Measurements from ENCODE around the gene SDF2.

GRCh38 chr17:28657756-28658155 is 4.0 kb downstream of the SDF2 start:
- TF ChIP-seq KDM5B (IDR thresholded peaks at IDR 0.05; ENCODE audit: insufficient replicate concordance, low read depth, low read length) = no peak
- TF ChIP-seq FOS (IDR thresholded peaks at IDR 0.05; ENCODE audit: extremely low read depth, insufficient read length) = no peak
- no peak for TF ChIP-seq CTCF (IDR thresholded peaks at IDR 0.05 in 2 of 3, conservative IDR thresholded peaks at IDR 0.05 in 1 of 3; ENCODE audit: insufficient read depth in 2 of 3, low read depth in 1 of 3, low read length in 3 of 3)
- no peak for TF ChIP-seq POLR2A (conservative IDR thresholded peaks at IDR 0.05)
- no peak for TF ChIP-seq THAP7 (CRISPR knock-in tag; IDR thresholded peaks at IDR 0.05)
- TF ChIP-seq NFATC3 (IDR thresholded peaks at IDR 0.05) = no peak
- TF ChIP-seq NFRKB (IDR thresholded peaks at IDR 0.05; ENCODE audit: low read depth) = no peak
- no peak for TF ChIP-seq ZC3H4 (CRISPR knock-in tag; IDR thresholded peaks at IDR 0.05; ENCODE audit: borderline replicate concordance)
- TF ChIP-seq KDM1A (IDR thresholded peaks at IDR 0.05) = no peak
